HTR-8/SVneo (cell line): ENCODE measurements around the gene SHBG.
"Not testable (repeated sequence)": the region's sequence is repeated elsewhere in the genome, so short reads cannot be mapped to it uniquely, and the experiment has no call there.

Experiments used
- DNase-seq: peaks from one replicate; pipeline ENCODE4 v3.0.0; 2011; ENCODE audit warnings: low spot score, mixed read lengths; ENCODE audit not compliant: insufficient read length
- FAIRE-seq: peaks from 2 replicates; lab custom pipeline; 2011; peaks lifted over from hg19 to GRCh38; lab: Jason Lieb, UNC

Gene SHBG

GRCh38 chr17:7641635-7642034 lies 11.7 kb downstream of the SHBG start:
- FAIRE-seq, DNase-seq: not testable (repeated sequence)

GRCh38 chr17:7644775-7645174 lies 14.8 kb downstream of the SHBG start:
- FAIRE-seq (no peak), DNase-seq (no peak)

- no peak for FAIRE-seq
- DNase-seq = no peak
These were observed 16.5 kb downstream of the SHBG start for GRCh38 chr17:7646457-7646856.

GRCh38 chr17:7647018-7647417 lies 17.1 kb downstream of the SHBG start:
- peak; percentile 69 for FAIRE-seq
- DNase-seq = no peak

- FAIRE-seq (no peak), DNase-seq (peak; percentile 82)
These were observed 20.7 kb downstream of the SHBG start, which contains the start of gene ATP1B2 for GRCh38 chr17:7650509-7651096. ATP1B2 (plus strand) TSS chr17:7650926; CDS start chr17:7651519, 593 bp downstream.

GRCh38 chr17:7651097-7651664 lies 21.2 kb downstream of the SHBG start:
- no peak for FAIRE-seq

GRCh38 chr17:7651665-7652387 lies 21.9 kb downstream of the SHBG start:
- FAIRE-seq = no peak
- DNase-seq = no peak

More at GRCh38 chr17:7651097-7651664, 21.2 kb downstream of the SHBG start:
- DNase-seq = no peak

- DNase-seq = no peak
- FAIRE-seq = no peak
These were observed 22.7 kb downstream of the SHBG start for GRCh38 chr17:7652388-7653356.

- DNase-seq (no peak), FAIRE-seq (peak; percentile 28)
These were observed 25.1 kb downstream of the SHBG start for GRCh38 chr17:7654832-7655540.

GRCh38 chr17:7655541-7655840 lies 25.6 kb downstream of the SHBG start:
- DNase-seq = no peak
- FAIRE-seq = no peak

GRCh38 chr17:7656958-7657609 lies 27.1 kb downstream of the SHBG start:
- FAIRE-seq (no peak), DNase-seq (no peak)

- no peak for DNase-seq
- no peak for FAIRE-seq
These were observed 37.9 kb downstream of the SHBG start for GRCh38 chr17:7667656-7668406.

- FAIRE-seq = no peak
- DNase-seq = no peak
These were observed 38.5 kb downstream of the SHBG start for GRCh38 chr17:7668482-7668881.

GRCh38 chr17:7673239-7673638 lies 43.3 kb downstream of the SHBG start:
- DNase-seq (no peak), FAIRE-seq (no peak)

GRCh38 chr17:7674934-7675333 lies 45.0 kb downstream of the SHBG start:
- DNase-seq (no peak), FAIRE-seq (no peak)

GRCh38 chr17:7676533-7676932 lies 46.6 kb downstream of the SHBG start:
- no peak for FAIRE-seq

GRCh38 chr17:7677388-7678067 lies 47.6 kb downstream of the SHBG start:
- FAIRE-seq = no peak
- DNase-seq = no peak

More at GRCh38 chr17:7676533-7676932, 46.6 kb downstream of the SHBG start:
- no peak for DNase-seq
